Measurements from ENCODE around the gene UBE2H. TPM values are rescaled to one million over a fixed set of nuclear protein-coding genes. Genes with fewer than 3 reads are reported as not detected.
"Not testable (repeated sequence)": the region's sequence is repeated elsewhere in the genome, so short reads cannot be mapped to it uniquely, and the experiment has no call there.

Gene UBE2H
- polyA plus RNA-seq, 1 donor from 2014 or later = 66.3 TPM

DNA sequence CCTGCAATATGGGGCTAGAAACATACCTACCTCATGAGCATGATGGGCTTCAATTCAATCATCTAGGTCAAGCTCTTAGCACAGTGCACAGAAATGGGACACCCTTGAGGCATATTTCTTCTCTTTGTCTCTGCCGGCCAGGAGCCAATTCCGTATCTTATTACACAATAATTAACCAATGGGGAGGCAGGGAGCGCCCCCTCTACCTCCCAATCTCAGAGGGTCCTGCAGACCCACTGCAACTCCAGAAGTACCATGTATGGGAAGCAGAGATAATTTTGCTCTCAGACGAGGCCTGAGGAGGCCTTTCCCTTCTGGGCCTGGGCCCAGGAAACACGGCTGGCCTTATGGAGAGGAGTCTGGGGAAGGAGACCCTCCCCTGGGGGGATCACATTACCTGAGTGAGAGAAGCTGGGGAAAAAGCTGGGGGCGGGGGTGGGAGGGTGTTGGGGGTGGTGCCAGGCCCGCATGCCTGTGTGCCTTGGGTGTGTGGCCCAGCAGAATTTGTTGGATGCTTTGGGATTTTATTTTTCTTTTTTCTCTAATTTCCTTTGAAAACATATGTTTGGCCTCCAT, 155.5 kb downstream of the UBE2H start:
- Mint-ChIP-seq H3K36me3 (peaks cover 2% of the 10 kb centered on the region), H3K27ac (no peak overlapping the region), H3K4me1 (peaks cover 0 to 3% (median 0%) of the 10 kb centered on the region in 3 donors), H3K4me3 (no peak overlapping the region), H3K27me3 (peaks cover 2% of the 10 kb centered on the region), H3K9me3 (no peaks in the 10 kb centered on the region)

DNA sequence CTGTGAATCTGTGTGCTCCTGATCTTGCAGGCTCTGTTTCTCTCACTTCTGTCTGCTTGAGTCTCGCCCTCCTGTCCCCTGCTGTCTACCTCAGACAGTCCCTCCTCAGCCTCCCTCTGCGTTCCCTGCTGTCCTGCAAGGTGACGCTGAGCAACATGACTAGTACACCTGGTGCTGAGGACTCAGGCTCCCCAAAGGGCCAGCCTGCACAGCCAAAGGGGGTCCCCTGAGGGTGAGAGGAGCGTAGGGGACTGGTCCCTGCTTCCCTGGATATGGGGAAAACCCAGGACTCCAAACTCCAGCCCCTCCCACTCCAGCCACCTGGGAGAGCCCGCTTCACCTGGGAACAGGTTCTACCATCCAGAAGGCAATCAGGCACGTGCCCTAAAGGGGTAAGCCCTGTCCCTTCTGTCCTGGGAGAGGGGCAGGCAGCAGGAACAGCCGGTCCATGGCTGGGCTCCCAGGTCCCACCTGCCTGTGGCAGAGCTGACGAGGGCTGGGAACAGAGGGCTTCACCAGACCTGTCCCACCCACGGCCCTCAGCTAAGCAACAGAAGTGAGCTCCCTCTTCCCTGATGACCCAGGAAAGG, 156.5 kb downstream of the UBE2H start:
- H3K27ac Mint-ChIP-seq = no peak overlapping the region
- peaks cover 8% of the 10 kb centered on the region for H3K27me3 Mint-ChIP-seq
- peaks cover 2% of the 10 kb centered on the region for H3K36me3 Mint-ChIP-seq
- H3K4me3 Mint-ChIP-seq = no peak overlapping the region
- peaks cover 0 to 3% (median 0%) of the 10 kb centered on the region in 3 donors for H3K4me1 Mint-ChIP-seq
- no peaks in the 10 kb centered on the region for H3K9me3 Mint-ChIP-seq

DNA sequence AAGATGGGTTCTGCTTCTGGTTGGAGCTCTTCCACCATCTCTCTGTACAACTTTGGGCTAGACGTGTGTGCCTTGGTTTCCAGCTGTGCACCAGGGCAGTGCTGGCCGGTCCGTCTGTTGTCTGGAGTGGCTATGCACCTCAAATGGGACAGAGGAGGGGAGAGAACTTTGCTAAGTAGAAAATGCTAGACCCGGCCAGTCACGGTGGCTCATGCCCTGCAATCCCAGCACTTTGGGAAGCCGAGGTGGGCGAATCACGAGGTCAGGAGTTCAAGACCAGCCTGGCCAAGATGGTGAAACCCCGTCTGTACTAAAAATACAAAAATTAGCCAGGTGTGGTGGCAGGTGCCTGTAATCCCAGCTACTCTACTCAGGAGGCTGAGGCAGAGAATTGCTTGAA, 158.3 kb downstream of the UBE2H start:
- H3K36me3 Mint-ChIP-seq = not testable (repeated sequence)

DNA sequence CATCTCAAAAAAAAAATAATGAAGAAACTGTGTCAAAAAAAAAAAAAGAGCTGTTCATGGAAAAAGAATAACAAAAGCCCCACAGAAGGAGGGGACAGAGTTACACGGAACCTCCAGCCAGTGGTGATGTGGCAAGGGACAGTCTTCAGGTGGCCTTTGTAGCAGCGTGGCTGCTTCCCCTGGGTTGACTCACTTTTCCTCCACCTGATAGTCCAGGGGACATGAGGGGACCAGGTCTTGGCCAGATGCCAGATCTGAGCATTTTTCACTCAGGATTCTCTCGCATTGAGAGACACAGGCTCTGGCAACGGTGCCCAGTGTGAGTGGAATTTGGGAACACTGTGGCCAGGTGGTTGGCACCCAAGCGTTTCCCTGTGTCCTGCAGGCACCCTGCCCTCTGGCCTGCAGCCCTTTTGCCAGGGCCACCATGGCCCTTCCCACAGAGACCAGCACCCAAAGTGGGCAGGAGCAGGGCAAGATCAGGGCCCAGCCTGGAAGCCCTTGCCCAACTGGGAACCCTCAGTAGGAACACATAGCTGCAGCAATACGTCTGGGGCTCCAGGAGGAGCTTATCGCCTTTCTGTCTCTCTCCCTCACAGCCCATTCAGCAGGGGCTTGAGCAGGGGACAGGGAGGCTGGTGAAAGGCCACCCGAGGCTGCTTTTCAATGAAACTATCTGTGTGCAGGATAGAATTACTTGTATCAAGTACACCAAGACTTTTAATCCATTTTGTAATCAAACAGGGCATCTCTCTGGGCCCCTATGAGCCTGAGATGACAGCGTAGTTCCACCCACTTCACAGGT, 159.1 kb downstream of the UBE2H start:
- no peak overlapping the region for H3K27ac Mint-ChIP-seq
- peaks cover 12% of the 10 kb centered on the region for H3K27me3 Mint-ChIP-seq
- no peaks in the 10 kb centered on the region for H3K9me3 Mint-ChIP-seq
- peaks cover under 1% of the 10 kb centered on the region for H3K36me3 Mint-ChIP-seq
- no peak overlapping the region for H3K4me3 Mint-ChIP-seq
- H3K4me1 Mint-ChIP-seq = peaks cover 0 to 4% (median 0%) of the 10 kb centered on the region in 3 donors

More for the DNA sequence above, 158.3 kb downstream of the UBE2H start:
- H3K9me3 Mint-ChIP-seq, H3K27ac Mint-ChIP-seq, H3K4me3 Mint-ChIP-seq, H3K4me1 Mint-ChIP-seq: not testable (repeated sequence)
- peaks cover 10% of the 10 kb centered on the region for H3K27me3 Mint-ChIP-seq

DNA sequence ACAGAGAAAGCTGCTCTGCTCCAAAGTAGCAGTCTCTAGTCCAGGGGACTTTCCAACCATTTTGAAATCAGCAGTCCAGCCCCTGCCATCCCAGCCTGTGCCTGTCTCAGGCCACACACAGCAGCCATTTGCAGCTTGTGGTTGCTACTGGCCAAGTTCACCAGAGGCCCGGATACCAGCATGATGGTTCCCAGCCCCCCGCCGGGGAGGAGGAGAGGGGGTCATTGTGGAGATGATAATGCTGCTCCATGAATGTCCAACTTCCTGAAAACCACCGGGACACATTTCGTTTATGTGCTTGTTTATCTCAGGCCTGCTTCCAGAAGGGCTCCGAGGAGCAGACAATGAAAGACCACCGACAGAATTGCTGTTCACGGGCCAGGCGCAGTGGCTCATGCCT, 160.0 kb downstream of the UBE2H start:
- H3K9me3 Mint-ChIP-seq = no peaks in the 10 kb centered on the region
- no peak overlapping the region for H3K27ac Mint-ChIP-seq
- peaks cover 14% of the 10 kb centered on the region for H3K27me3 Mint-ChIP-seq
- H3K36me3 Mint-ChIP-seq = no peaks in the 10 kb centered on the region
- H3K4me3 Mint-ChIP-seq = no peak overlapping the region
- peaks cover 0 to 3% (median 0%) of the 10 kb centered on the region in 3 donors for H3K4me1 Mint-ChIP-seq

DNA sequence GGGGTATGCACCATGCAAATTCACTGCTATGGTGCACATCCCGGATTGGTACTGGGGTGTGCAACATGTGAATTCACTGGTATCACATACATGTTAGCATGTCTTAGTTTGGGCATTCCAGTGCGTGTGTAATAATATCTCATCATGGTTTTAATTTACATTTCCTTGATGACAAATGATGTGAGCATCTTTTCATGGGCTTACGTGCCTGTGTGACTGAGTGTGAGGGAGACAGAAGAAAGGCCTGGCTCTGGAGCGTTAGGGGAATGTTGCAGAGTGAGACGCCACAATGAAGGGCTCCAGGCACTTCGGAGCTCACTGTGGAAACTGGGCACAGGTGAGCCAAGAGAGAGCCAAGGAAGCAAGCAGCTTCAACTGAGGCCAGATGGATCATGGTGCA, 162.6 kb downstream of the UBE2H start:
- Mint-ChIP-seq H3K4me1 (peaks cover 8 to 10% (median 9%) of the 10 kb centered on the region in 3 donors), H3K4me3 (no peak overlapping the region), H3K9me3 (no peaks in the 10 kb centered on the region), H3K27me3 (peaks cover 24% of the 10 kb centered on the region), H3K36me3 (no peaks in the 10 kb centered on the region), H3K27ac (no peak overlapping the region)

DNA sequence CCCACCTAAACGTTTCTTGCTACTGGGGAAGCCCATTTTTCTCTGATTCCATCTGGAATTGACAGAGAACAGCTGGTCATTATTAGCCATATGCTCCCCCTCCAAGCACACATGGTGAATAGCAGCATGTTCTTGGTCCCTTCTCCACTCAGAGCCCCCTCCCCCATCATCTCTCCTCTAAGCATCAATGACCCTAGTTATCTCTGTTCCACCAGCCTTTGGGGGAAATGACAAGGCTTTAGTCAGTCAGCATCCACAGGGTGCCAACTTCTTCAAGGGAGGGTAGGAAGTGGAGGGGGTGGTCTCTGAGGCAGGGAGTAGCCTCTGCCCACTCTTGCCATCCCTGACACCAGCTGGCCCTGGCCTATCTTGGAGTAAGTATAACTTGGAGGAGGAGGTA, 163.1 kb downstream of the UBE2H start:
- no peak overlapping the region for H3K27ac Mint-ChIP-seq
- no peaks in the 10 kb centered on the region for H3K36me3 Mint-ChIP-seq
- peaks cover 29% of the 10 kb centered on the region for H3K27me3 Mint-ChIP-seq
- H3K9me3 Mint-ChIP-seq = no peaks in the 10 kb centered on the region
- H3K4me3 Mint-ChIP-seq = no peak overlapping the region
- H3K4me1 Mint-ChIP-seq = peaks cover 10 to 13% (median 11%) of the 10 kb centered on the region in 3 donors

DNA sequence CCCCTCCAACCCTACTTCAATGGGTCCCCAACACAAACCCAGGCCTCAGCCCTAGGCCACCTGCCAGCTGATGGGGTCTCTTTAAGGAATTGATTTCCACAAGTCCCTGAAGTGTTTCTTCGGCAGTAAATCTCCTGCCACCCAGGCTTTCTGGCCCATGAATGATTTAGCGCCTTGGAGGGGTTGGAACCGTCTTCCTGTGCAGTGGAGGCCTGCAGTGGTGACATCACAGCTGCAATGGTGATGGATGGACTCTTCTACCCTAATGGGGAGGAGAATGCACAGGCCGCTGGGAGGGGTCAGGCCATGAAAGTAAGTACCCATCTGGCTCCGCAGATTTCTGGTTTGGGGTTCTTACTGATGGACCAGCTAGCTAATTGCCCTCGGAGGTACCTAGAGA, 163.8 kb downstream of the UBE2H start:
- Mint-ChIP-seq H3K36me3 (no peaks in the 10 kb centered on the region), H3K9me3 (no peaks in the 10 kb centered on the region), H3K27ac (peak overlapping the region in 1 of 3 donors; percentile 23), H3K4me1 (peaks cover 10 to 12% (median 11%) of the 10 kb centered on the region in 3 donors), H3K4me3 (no peak overlapping the region), H3K27me3 (peaks cover 32% of the 10 kb centered on the region)

DNA sequence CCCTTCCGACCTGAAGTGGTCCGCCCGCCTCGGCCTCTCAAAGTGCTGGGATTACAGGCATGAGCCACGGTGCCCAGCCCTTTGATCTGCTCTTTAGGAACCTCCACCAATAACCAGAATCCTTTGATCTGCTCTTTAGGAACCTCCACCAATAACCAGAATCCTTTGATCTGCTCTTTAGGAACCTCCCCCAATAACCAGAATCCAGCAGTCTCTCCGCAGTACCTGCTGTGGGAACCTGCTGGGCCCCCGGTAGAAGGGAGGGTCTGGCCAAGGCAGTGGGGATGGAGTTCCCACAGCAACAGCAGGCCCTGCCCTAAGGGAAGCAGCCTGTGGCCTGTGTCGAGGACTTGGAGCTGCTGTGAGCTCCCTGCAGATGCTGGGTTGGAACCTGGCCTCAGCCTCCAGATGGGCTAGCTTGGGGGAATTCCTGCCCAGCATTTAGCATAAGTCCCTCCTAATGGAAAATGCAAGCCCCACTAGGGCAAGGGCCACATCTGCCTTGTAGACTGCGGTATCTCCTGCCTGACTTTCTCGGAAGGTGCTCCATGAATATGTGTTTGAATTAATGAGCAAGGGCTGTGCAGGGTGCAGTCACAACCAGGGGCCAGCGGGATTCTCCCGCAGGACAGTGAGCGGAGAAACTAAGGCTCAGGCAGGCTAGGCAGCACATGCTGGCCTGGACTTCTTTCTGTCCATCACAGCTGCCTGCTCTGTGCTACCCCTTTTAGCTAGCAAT, 165.8 kb downstream of the UBE2H start:
- H3K36me3 Mint-ChIP-seq = no peaks in the 10 kb centered on the region
- H3K27ac Mint-ChIP-seq = peak overlapping the region in 1 of 3 donors; percentile 56
- H3K4me1 Mint-ChIP-seq = peaks cover 21 to 22% (median 22%) of the 10 kb centered on the region in 3 donors
- H3K4me3 Mint-ChIP-seq = peak overlapping the region in 1 of 4 donors; percentile 37
- no peaks in the 10 kb centered on the region for H3K9me3 Mint-ChIP-seq
- H3K27me3 Mint-ChIP-seq = peaks cover 46% of the 10 kb centered on the region

DNA sequence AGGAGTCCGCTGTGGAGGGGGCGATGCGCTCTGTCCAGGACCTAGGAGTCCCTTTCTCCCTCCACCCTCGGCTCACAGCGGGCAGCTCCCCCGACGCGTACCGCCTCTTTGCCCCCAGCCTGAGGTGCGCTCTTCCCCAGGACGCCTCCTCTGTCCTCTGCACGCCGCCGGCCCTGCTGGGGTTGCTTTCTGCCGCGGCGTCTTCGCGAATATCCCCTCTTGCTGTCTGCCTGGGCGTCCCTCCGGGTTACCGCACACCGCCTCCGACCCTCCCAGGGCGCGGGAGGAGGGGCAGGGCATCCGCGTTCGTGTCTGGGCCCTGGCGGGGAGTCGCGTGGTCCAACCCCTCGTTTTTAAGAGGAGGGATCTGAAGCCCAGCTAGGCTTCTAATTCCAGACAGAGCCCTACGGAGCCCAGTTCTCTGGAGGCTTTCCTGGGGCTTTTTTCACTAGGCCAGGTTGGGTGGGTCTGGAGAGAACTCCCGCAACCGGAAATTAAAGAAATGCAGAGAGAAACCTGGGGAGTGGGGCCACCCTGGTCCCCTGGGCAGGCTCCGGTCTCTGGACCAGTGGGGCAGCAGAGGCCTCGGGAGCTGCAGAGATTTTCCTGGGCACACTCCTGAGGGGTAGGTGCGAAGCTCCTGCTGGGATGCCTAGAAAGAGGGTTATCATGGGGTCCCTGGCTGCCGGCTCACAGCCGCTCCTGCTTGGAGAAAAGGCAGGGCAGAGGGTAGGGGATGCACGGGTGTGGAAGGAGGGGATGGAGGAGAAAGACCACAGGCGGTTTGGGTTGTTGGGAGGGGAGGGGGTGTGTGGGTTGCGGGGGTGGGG, 166.9 kb downstream of the UBE2H start:
- Mint-ChIP-seq H3K27me3 (peaks cover 45% of the 10 kb centered on the region), H3K9me3 (no peaks in the 10 kb centered on the region), H3K4me1 (peaks cover 27 to 28% (median 28%) of the 10 kb centered on the region in 3 donors), H3K27ac (peak overlapping the region in 2 of 3 donors; percentile 74 to 78), H3K36me3 (no peaks in the 10 kb centered on the region), H3K4me3 (peak overlapping the region; percentile 57 to 90 (median 80))

DNA sequence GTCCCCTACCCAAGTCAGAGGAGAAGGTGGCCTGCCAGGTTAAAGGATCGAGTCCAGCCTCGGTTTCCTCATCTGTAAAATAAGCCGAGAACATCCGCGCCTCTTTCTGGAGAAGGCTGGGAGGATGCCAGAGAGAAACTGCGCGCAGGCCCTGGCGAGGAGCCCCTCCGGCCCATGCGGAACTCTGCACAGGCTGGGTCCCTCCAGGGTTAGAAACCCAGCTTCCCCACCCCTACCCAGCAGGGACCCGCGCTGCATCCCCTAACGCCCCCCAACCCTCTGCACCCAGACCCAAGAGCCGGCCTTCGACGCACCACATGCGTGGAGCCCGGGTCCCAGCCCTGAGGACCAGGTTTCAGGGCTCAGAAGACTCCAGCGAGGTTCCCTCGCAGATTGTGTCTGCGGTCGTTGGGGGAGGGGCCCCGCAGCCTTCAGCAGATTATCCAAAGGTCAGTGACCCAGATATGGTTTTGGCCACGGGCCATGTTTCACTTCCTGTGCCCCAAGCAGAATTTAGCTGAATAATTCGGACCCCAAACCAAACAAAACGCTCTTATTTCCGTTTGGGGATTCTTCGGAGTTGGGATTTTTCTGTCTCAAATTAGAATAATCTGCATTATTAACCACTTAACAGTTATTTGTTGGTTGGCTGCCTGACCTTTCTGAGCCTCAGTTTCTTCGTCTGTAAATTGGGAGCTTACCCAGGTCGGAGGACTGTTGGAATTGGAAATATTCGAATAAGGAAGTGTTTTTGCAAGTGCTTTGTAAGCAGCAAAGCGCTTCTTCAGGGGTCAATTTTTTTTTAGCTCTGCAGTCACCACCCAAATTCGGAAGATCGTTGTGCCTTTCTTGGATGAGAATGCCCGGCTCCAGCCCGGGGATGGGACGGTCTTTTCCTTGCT, 167.7 kb downstream of the UBE2H start:
- Mint-ChIP-seq H3K27me3 (peaks cover 45% of the 10 kb centered on the region), H3K36me3 (no peaks in the 10 kb centered on the region), H3K4me3 (peak overlapping the region; percentile 57 to 90 (median 80)), H3K4me1 (peaks cover 27 to 29% (median 28%) of the 10 kb centered on the region in 3 donors), H3K9me3 (no peaks in the 10 kb centered on the region), H3K27ac (peak overlapping the region; percentile 63 to 78 (median 74))

DNA sequence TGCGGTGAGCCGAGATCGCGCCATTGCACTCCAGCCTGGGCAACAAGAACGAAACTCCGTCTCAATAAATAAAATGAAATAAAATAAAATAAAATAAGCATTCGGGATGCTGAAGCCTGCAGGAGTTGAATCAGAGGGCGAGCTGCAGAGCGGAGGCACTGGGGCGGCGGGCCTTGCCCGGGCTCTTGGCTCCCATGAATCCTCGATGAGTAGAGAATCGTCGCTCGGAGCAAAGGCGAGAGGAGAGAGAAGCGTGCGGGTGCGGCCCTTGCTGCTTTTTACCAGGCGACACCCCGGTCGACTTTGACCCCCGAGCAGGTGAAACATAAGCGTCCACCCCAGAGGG, 168.3 kb downstream of the UBE2H start:
- Mint-ChIP-seq H3K9me3 (no peaks in the 10 kb centered on the region), H3K27ac (no peak overlapping the region), H3K4me1 (peaks cover 26 to 29% (median 28%) of the 10 kb centered on the region in 3 donors), H3K36me3 (no peaks in the 10 kb centered on the region), H3K27me3 (peaks cover 42% of the 10 kb centered on the region), H3K4me3 (peak overlapping the region in 1 of 4 donors; percentile 12)

DNA sequence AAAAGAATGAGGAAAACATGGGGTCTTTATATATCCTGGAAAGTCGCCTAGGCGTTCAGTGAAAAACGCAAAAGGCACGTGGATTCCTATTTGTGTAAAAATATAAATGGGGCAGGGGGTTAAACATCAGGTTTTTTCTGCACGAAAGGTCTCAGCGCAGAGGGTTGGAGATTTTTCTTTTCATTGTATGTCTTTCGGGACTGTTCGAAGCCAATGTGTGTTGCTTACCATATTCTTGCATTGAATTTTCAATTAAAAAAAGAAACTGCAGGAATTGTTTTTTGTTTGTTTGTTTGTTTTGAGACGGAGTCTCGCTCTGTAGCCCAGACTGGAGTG, 169.2 kb downstream of the UBE2H start:
- H3K4me3 Mint-ChIP-seq = peak overlapping the region in 3 of 4 donors; percentile 61 to 83 (median 81)
- peaks cover 41% of the 10 kb centered on the region for H3K27me3 Mint-ChIP-seq
- H3K4me1 Mint-ChIP-seq = peaks cover 28 to 29% (median 28%) of the 10 kb centered on the region in 3 donors
- H3K27ac Mint-ChIP-seq = peak overlapping the region; percentile 37 to 90 (median 78)
- H3K9me3 Mint-ChIP-seq = no peaks in the 10 kb centered on the region
- H3K36me3 Mint-ChIP-seq = no peaks in the 10 kb centered on the region

Data from IgD-negative memory B cell (primary cell).